IMR-90 (cell line): ENCODE data around the gene CHMP4B. TPM values are rescaled to one million over a fixed set of nuclear protein-coding genes. Genes with fewer than 3 reads are reported as not detected.

Experiments used
- ATAC-seq: fragments of 200-7000 bp; cut with Tn5 transposase; 2 replicates; pipeline ENCODE4 v1.9.1; 2020; ENCODE audit warnings: low read depth, mild to moderate bottlenecking, moderate library complexity
- BruUV-seq: library from RNA; stranded (reverse); fragments of 400-500 nt; replicated peaks from 2 replicates; lab custom pipeline; 2021; lab: Mats Ljungman, UMichigan
- CTCF ChIA-PET: fragments of 300-600 bp; formaldehyde crosslinking; extraction: SDS; loops from one replicate; lab custom pipeline; 2021; ENCODE audit warnings: antibody characterized with exemption; lab: Yijun Ruan, JAX
- POLR2A ChIA-PET: fragments of 300-600 bp; sonication (Branson Sonifier 250); formaldehyde crosslinking; loops from one replicate; lab custom pipeline; 2022; ENCODE audit warnings: antibody characterized with exemption; ENCODE audit not compliant: unreplicated experiment; lab: Charles Lee
- DNase-seq: peaks from one replicate; pipeline ENCODE4 v3.0.0; 2013
- H2AFZ ChIP-seq: replicated peaks from 2 replicates; pipeline ENCODE3; 2013; ENCODE audit warnings: low read length, mild to moderate bottlenecking; ENCODE audit not compliant: poor library complexity
- H2AK5ac ChIP-seq: 2 replicates; pipeline ENCODE4 v1.6.1; 2013; ENCODE audit warnings: low read depth, low read length, inconsistent platforms
- H2AK9ac ChIP-seq: replicated peaks from 2 replicates; pipeline ENCODE3; 2013; ENCODE audit warnings: mild to moderate bottlenecking, low read depth, low read length, moderate library complexity; ENCODE audit not compliant: poor library complexity
- H2BK120ac ChIP-seq: 2 replicates; pipeline ENCODE4 v1.6.1; 2013; ENCODE audit warnings: low read depth, low read length, inconsistent platforms
- H2BK15ac ChIP-seq: 3 replicates; pipeline ENCODE4 v1.6.1; 2013; ENCODE audit warnings: low read depth, low read length, inconsistent platforms
- H2BK20ac ChIP-seq: 2 replicates; pipeline ENCODE4 v1.6.1; 2013; ENCODE audit warnings: low read depth, mild to moderate bottlenecking, inconsistent platforms, low read length, moderate library complexity
- H2BK5ac ChIP-seq: 2 replicates; pipeline ENCODE4 v1.6.1; 2013; ENCODE audit warnings: mild to moderate bottlenecking, low read depth, low read length, inconsistent platforms; ENCODE audit not compliant: poor library complexity, severe bottlenecking
- H3K14ac ChIP-seq: replicated peaks from 2 replicates; pipeline ENCODE4 v1.6.1; 2013; ENCODE audit warnings: low read depth, low read length, inconsistent platforms
- H3K18ac ChIP-seq: 2 replicates; pipeline ENCODE4 v1.6.1; 2013; ENCODE audit warnings: low read depth, low read length, control low read depth
- H3K23ac ChIP-seq: 2 replicates; pipeline ENCODE4 v1.6.1; 2013; ENCODE audit warnings: low read depth, low read length, inconsistent platforms
- H3K27ac ChIP-seq: 2 replicates; pipeline ENCODE4 v1.5.1; 2013; ENCODE audit warnings: mild to moderate bottlenecking, control low read depth, low read length; ENCODE audit not compliant: insufficient read depth
- H3K27me3 ChIP-seq: 2 replicates; pipeline ENCODE4 v1.6.1; 2013; ENCODE audit warnings: low read length; ENCODE audit not compliant: control insufficient read depth, insufficient read depth
- H3K36me3 ChIP-seq: 2 replicates; pipeline ENCODE4 v1.6.1; 2013; ENCODE audit warnings: low read length, mixed read lengths; ENCODE audit not compliant: control insufficient read depth, insufficient read depth
- H3K4ac ChIP-seq: 2 replicates; pipeline ENCODE4 v1.6.1; 2013; ENCODE audit warnings: low read depth, low read length, inconsistent platforms
- H3K4me1 ChIP-seq: 2 replicates; pipeline ENCODE4 v1.6.1; 2013; ENCODE audit warnings: low read length, mixed read lengths; ENCODE audit not compliant: control insufficient read depth, insufficient read depth
- H3K4me2 ChIP-seq: 2 replicates; pipeline ENCODE4 v1.6.1; 2013; ENCODE audit warnings: low read depth, mild to moderate bottlenecking, control low read depth, low read length, moderate library complexity
- H3K4me3 ChIP-seq: 2 replicates; pipeline ENCODE4 v1.5.1; 2013; ENCODE audit warnings: low read depth, mild to moderate bottlenecking, control low read depth, low read length, moderate library complexity; ENCODE audit not compliant: insufficient read depth
- H3K56ac ChIP-seq: 2 replicates; pipeline ENCODE4 v1.6.1; 2013; ENCODE audit warnings: low read length, inconsistent platforms; ENCODE audit not compliant: insufficient read depth; ENCODE audit errors: extremely low read depth
- H3K79me1 ChIP-seq, 2 experiments: 2 replicates each; pipeline ENCODE4 v1.6.1; 2013; ENCODE audit warnings: low read length in 2 of 2, inconsistent platforms in 1 of 2, low read depth in 1 of 2
- H3K9ac ChIP-seq: 2 replicates; pipeline ENCODE4 v1.6.1; 2013; ENCODE audit warnings: low read depth, low read length, control low read depth
- H3K9me1 ChIP-seq: 2 replicates; pipeline ENCODE4 v1.6.1; 2013; ENCODE audit warnings: low read length, inconsistent platforms; ENCODE audit not compliant: insufficient read depth
- H3K9me3 ChIP-seq: 2 replicates; pipeline ENCODE4 v1.6.1; 2013; ENCODE audit warnings: low read length; ENCODE audit not compliant: control insufficient read depth, insufficient read depth
- H4K20me1 ChIP-seq: 2 replicates; pipeline ENCODE4 v1.6.1; 2013; ENCODE audit warnings: low read length, inconsistent platforms; ENCODE audit not compliant: insufficient read depth
- H4K5ac ChIP-seq: 2 replicates; pipeline ENCODE4 v1.6.1; 2013; ENCODE audit warnings: mild to moderate bottlenecking, low read depth, low read length, control low read depth
- H4K8ac ChIP-seq, 2 experiments: 2 replicates each; pipeline ENCODE4 v1.6.1; 2013; ENCODE audit warnings: low read depth in 2 of 2, low read length in 2 of 2, control low read depth in 1 of 2, inconsistent platforms in 1 of 2
- H4K91ac ChIP-seq: 2 replicates; pipeline ENCODE4 v1.6.1; 2013; ENCODE audit warnings: low read depth, low read length, inconsistent platforms; ENCODE audit not compliant: insufficient read depth
- BHLHE40 ChIP-seq: fragments of 150-350 bp; IDR thresholded peaks from 2 replicates; pipeline ENCODE4 v1.6.1; 2016; ENCODE audit warnings: mild to moderate bottlenecking, low read depth, low read length
- CEBPB ChIP-seq: IDR thresholded peaks from 2 replicates; pipeline ENCODE4 v1.6.1; 2012; ENCODE audit warnings: low read depth, low read length, improper control_type of control experiment
- FOS ChIP-seq: fragments of 150-350 bp; IDR thresholded peaks from 2 replicates; pipeline ENCODE4 v1.6.1; 2016; ENCODE audit warnings: low read depth, low read length
- MAFK ChIP-seq: IDR thresholded peaks from 2 replicates; pipeline ENCODE4 v1.6.1; 2012; ENCODE audit warnings: low read depth, low read length, improper control_type of control experiment
- WGBS, 2 experiments: methylation state at CpG; one replicate each; pipeline versions ENCODE4 v1.1.5 to v1.1.7; 2013; ENCODE audit warnings: missing lambda C conversion rate in 2 of 2; ENCODE audit not compliant: insufficient read length in 1 of 2; ENCODE audit errors: extremely low coverage in 2 of 2; 5-methylcytosine and 5-hydroxymethylcytosine counted together
- dilution Hi-C: fragments of 300-500 bp; cut with HindIII; formaldehyde crosslinking; loops from one replicate; pipeline ENCODE4 v1.14.3; 2018; ENCODE audit warnings: low sequenced_read_pairs; ENCODE audit not compliant: unreplicated experiment
- in situ Hi-C: fragments of 300-500 bp; cut with MboI; formaldehyde crosslinking; loops from 3 replicates; pipeline ENCODE4 v1.14.3; 2019; ENCODE audit warnings: low sequenced_read_pairs, inconsistent platforms, mixed read lengths
- intact Hi-C: fragments of 100-400 bp; cut with micrococcal nuclease; formaldehyde crosslinking; loops from 2 replicates; pipeline ENCODE4 v1.10.0; 2022
- polyA plus RNA-seq, 3 experiments: library from polyadenylated mRNA; depleted of rRNA; stranded (reverse); fragments of >200 nt; gene quantifications; 2 replicates each; pipeline ENCODE4 v1.2.3, GENCODE V29; 2012; ENCODE audit warnings: low replicate concordance in 1 of 3
- total RNA-seq: library from RNA; depleted of rRNA; stranded (reverse); fragments of >200 nt; gene quantifications from 2 replicates; pipeline ENCODE4 v1.2.3, GENCODE V29; 2012
- TF ChIP-seq, protein P1 (sequence below): conservative IDR thresholded peaks from 2 replicates; pipeline ENCODE4 v1.5.1; 2012; ENCODE audit warnings: mild to moderate bottlenecking, low read depth, low read length, improper control_type of control experiment

Gene CHMP4B
- total and polyA plus RNA-seq, 2 of the 4 experiments (the other 2 are of a cell fraction), result 30.3 to 94.8 TPM

DNA sequence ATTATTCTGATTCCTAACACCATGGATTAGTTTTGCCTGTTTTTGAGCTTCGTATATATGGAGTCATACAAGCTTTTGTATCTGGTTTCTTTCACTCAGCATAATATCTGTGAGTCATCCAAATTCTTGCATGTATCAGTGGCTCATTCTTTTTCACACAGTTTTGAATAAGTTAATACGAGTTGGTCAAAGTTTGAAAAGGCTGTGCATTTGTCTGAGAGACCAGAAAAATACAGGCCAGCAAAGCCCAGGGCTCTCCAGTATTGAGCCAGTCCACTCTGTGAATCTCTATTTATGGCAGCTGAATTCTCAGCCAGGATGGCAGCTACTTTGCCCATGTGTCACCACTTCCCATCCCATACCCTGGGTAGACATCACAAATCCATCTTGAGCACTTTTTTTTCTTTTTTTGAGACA, 7.2 kb upstream of the CHMP4B start:
- H2BK5ac ChIP-seq, result peak overlapping the region; percentile 79
- no peak overlapping the region for H2AK5ac ChIP-seq
- H2BK20ac ChIP-seq, result 0 out of 2 replicates have a peak overlapping the region, but pooled peaks have one; percentile 70
- H3K18ac ChIP-seq, result no peak overlapping the region; the same call in 1 of the 2 replicates
- no peak overlapping the region for H3K23ac ChIP-seq
- WGBS, 2 experiments, result no CpG with 5 or more reads among the region's 2 CpGs
- peak overlapping the region; percentile 52 for H3K4me2 ChIP-seq
- H4K91ac ChIP-seq, result no peak overlapping the region
- H2AFZ ChIP-seq, result peak overlapping the region; percentile 71
- no peaks in the 10 kb centered on the region for H3K36me3 ChIP-seq
- dilution Hi-C loops (no loop called here), in situ Hi-C loops (no loop called here), intact Hi-C loops (no loop called here)
- 0 out of 2 replicates have a peak overlapping the region, but pooled peaks have one; percentile 78 for H3K14ac ChIP-seq
- ATAC-seq (peak; percentile 93), DNase-seq (peak; percentile 83)
- H2BK15ac ChIP-seq, result 0 out of 3 replicates have a peak overlapping the region, but pooled peaks have one; percentile 67
- peaks cover 11% of the 10 kb centered on the region; the same call in 1 of the 2 replicates for H3K9me1 ChIP-seq
- no peaks in the 10 kb centered on the region for H3K27me3 ChIP-seq
- ChIA-PET POLR2A (interaction anchor here (0.6 to 0.8 kb wide), 2 partner anchors 97 to 308 kb away, joined by 3 read pairs; partner anchors contain the start of gene EIF2S2), CTCF (no interaction called here)
- no peak overlapping the region for H3K56ac ChIP-seq
- H2AK9ac ChIP-seq, result no peak overlapping the region
- H3K9me3 ChIP-seq, result no peaks in the 10 kb centered on the region
- H3K9ac ChIP-seq, result peak overlapping the region; percentile 17; the same call in 1 of the 2 replicates
- H2BK120ac ChIP-seq, result no peak overlapping the region
- no peaks in the 10 kb centered on the region for H3K79me1 ChIP-seq
- TF ChIP-seq, protein P1, sequence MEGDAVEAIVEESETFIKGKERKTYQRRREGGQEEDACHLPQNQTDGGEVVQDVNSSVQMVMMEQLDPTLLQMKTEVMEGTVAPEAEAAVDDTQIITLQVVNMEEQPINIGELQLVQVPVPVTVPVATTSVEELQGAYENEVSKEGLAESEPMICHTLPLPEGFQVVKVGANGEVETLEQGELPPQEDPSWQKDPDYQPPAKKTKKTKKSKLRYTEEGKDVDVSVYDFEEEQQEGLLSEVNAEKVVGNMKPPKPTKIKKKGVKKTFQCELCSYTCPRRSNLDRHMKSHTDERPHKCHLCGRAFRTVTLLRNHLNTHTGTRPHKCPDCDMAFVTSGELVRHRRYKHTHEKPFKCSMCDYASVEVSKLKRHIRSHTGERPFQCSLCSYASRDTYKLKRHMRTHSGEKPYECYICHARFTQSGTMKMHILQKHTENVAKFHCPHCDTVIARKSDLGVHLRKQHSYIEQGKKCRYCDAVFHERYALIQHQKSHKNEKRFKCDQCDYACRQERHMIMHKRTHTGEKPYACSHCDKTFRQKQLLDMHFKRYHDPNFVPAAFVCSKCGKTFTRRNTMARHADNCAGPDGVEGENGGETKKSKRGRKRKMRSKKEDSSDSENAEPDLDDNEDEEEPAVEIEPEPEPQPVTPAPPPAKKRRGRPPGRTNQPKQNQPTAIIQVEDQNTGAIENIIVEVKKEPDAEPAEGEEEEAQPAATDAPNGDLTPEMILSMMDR, result no peak
- TF ChIP-seq BHLHE40 (peak; percentile 29; the same call in 1 of the 2 replicates), FOS (peak; percentile 86), MAFK (peak; percentile 79), CEBPB (peak; percentile 43; the same call in 1 of the 2 replicates)
- no peaks in the 10 kb centered on the region for H4K20me1 ChIP-seq
- peaks cover 7% of the 10 kb centered on the region for H3K4me1 ChIP-seq
- H3K4ac ChIP-seq, result 0 out of 2 replicates have a peak overlapping the region, but pooled peaks have one; percentile 1
- no TSS peak for BruUV-seq
- no peak overlapping the region; the same call in 1 of the 2 replicates for H4K5ac ChIP-seq
- H4K8ac ChIP-seq, result peak overlapping the region; percentile 7 to 82; a peak in 3 of 4 replicates
- H3K4me3 ChIP-seq, result no peak overlapping the region
- H3K27ac ChIP-seq, result peak overlapping the region; percentile 59; the same call in 1 of the 2 replicates
